Activated B cell treated with CpG ODN at 0.5 μM for 24 hours (primary cell): ENCODE data around the gene PPIL4. TPM values are rescaled to one million over a fixed set of nuclear protein-coding genes. Genes with fewer than 3 reads are reported as not detected.

Experiments used
- ATAC-seq: fragments of 200-7000 bp; cut with Tn5 transposase; one replicate; pipeline ENCODE4 v1.10.0; 2021; ENCODE audit warnings: low read depth, mild to moderate bottlenecking, moderate library complexity
- CTCF ChIA-PET: fragments of 350-600 bp; sonication (Branson Sonifier 250); formaldehyde crosslinking; loops from one replicate; lab custom pipeline; 2021; ENCODE audit warnings: antibody characterized with exemption; lab: Charles Lee
- POLR2A ChIA-PET: fragments of 350-600 bp; sonication (Branson Sonifier 250); formaldehyde crosslinking; loops from one replicate; lab custom pipeline; 2021; ENCODE audit warnings: antibody characterized with exemption; lab: Charles Lee
- DNase-seq: peaks from one replicate; pipeline ENCODE4 v3.0.0; 2022
- H3K27ac Mint-ChIP-seq: one replicate; pipeline ENCODE4 v1.8.0; 2020; ENCODE audit warnings: mixed read lengths
- H3K27me3 Mint-ChIP-seq: one replicate; pipeline ENCODE4 v1.8.0; 2021; ENCODE audit warnings: mixed read lengths
- H3K36me3 Mint-ChIP-seq: one replicate; pipeline ENCODE4 v1.8.0; 2021; ENCODE audit warnings: low read depth, mixed read lengths
- H3K4me1 Mint-ChIP-seq: one replicate; pipeline ENCODE4 v1.8.0; 2021; ENCODE audit warnings: mixed read lengths
- H3K4me3 Mint-ChIP-seq: one replicate; pipeline ENCODE4 v1.8.0; 2020; ENCODE audit warnings: mild to moderate bottlenecking, mixed read lengths
- H3K9me3 Mint-ChIP-seq: one replicate; pipeline ENCODE4 v1.8.0; 2020; ENCODE audit warnings: mixed read lengths
- intact Hi-C: fragments of 100-400 bp; cut with micrococcal nuclease; formaldehyde crosslinking; loops from one replicate; pipeline ENCODE4 v1.15.1; 2024
- total RNA-seq: library from RNA; stranded (reverse); gene quantifications from 2 replicates; pipeline ENCODE4 v1.2.3, GENCODE V29; 2022
- TF ChIP-seq, protein P1 (sequence below): fragments of 200-600 bp; IDR thresholded peaks from one replicate; pipeline ENCODE4 v1.8.0; 2022; ENCODE audit warnings: antibody characterized with exemption, mild to moderate bottlenecking

PPIL4 gene
- total RNA-seq, 1 donor from 2014 or later = 24.0 TPM

DNA sequence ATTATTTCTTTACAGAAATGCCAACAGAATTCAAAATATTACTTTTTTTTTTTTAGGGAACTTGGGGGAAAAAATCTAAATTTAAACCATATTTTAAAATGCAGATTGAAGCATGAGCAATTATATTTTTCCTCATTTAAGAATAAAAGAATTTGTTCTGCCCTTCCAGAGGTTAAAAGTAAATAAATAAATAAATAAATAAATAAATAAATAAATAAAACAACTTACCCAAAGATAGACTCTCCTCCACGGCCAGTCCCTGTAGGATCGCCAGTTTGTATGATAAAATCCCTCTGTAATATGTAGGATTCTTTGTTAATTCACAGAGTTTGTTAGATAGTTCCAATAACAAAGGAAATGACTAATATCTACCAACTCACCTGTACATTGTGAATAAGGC, 4.7 kb downstream of the PPIL4 start:
- Mint-ChIP-seq H3K4me1 (peaks cover 31% of the 10 kb centered on the region), H3K4me3 (no peak overlapping the region), H3K27me3 (no peaks in the 10 kb centered on the region), H3K36me3 (peaks cover 57% of the 10 kb centered on the region), H3K9me3 (no peaks in the 10 kb centered on the region), H3K27ac (no peak overlapping the region)
- intact Hi-C loops = loop anchor here (10.0 kb wide), 1 partner anchor 786 kb away; no protein-coding TSS in a partner anchor
- TF ChIP-seq, protein P1, sequence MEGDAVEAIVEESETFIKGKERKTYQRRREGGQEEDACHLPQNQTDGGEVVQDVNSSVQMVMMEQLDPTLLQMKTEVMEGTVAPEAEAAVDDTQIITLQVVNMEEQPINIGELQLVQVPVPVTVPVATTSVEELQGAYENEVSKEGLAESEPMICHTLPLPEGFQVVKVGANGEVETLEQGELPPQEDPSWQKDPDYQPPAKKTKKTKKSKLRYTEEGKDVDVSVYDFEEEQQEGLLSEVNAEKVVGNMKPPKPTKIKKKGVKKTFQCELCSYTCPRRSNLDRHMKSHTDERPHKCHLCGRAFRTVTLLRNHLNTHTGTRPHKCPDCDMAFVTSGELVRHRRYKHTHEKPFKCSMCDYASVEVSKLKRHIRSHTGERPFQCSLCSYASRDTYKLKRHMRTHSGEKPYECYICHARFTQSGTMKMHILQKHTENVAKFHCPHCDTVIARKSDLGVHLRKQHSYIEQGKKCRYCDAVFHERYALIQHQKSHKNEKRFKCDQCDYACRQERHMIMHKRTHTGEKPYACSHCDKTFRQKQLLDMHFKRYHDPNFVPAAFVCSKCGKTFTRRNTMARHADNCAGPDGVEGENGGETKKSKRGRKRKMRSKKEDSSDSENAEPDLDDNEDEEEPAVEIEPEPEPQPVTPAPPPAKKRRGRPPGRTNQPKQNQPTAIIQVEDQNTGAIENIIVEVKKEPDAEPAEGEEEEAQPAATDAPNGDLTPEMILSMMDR = no peak
- CTCF ChIA-PET = no interaction called here
- ATAC-seq (no peak), DNase-seq (no peak)
- POLR2A ChIA-PET = no interaction called here

DNA sequence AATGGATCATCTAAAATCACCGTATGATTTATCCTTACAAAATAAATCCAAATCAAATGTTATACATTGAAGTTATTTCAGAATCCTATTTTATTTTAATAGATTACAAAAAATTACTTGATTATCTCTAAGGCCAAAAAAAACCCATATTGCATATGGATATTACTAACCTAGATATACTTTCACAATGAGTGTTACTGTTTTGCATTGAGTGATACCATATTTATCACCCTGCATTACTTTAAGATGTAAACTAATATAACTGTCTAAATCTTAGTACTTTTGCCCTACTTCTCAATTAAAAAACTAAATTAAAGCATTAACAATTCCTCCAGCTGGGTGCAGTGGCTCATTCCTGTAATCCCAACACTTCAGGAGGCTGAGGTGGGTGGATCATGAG, 11.1 kb downstream of the PPIL4 start:
- CTCF ChIA-PET = interaction anchor here (0.7 kb wide), 1 partner anchor 9 kb away, joined by 3 read pairs; no protein-coding TSS in a partner anchor
- no peak for DNase-seq
- Mint-ChIP-seq H3K27me3 (no peaks in the 10 kb centered on the region), H3K27ac (no peak overlapping the region), H3K4me1 (peaks cover 3% of the 10 kb centered on the region), H3K4me3 (no peak overlapping the region), H3K9me3 (no peaks in the 10 kb centered on the region), H3K36me3 (peaks cover 81% of the 10 kb centered on the region)
- no peak for ATAC-seq
- intact Hi-C loops = no loop called here
- TF ChIP-seq, protein P1 = no peak
- POLR2A ChIA-PET = no interaction called here

GRCh38 chr6:149529650-149530049, 16.2 kb downstream of the PPIL4 start:
- Mint-ChIP-seq H3K27me3 (no peaks in the 10 kb centered on the region), H3K9me3 (no peaks in the 10 kb centered on the region), H3K36me3 (peaks cover 78% of the 10 kb centered on the region), H3K27ac (no peak overlapping the region), H3K4me1 (peaks cover 3% of the 10 kb centered on the region), H3K4me3 (no peak overlapping the region)
- intact Hi-C loops = no loop called here
- ATAC-seq (no peak), DNase-seq (no peak)
- ChIA-PET CTCF (no interaction called here), POLR2A (no interaction called here)
- TF ChIP-seq, protein P1 = no peak

DNA sequence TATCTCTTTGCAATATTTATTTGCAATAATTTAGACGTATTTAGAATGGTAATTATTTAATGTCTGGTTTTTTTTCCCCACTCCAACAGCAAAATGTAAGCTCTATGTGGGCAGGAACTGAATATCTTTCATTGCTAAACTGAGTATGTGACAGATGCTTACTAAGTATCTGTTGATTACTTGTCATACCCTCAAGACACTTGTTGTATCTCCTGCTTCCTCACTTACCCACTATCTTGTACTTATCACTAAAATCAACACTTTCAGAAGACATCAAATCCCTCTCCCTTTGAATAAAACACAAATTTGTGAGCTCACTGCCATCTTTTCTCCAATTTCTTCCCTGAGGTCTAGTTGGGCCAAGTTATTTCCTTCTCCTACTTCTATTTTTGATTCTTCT, 30.3 kb downstream of the PPIL4 start:
- intact Hi-C loops = loop anchor here (10.0 kb wide), 1 partner anchor 941 kb away; no protein-coding TSS in a partner anchor

DNA sequence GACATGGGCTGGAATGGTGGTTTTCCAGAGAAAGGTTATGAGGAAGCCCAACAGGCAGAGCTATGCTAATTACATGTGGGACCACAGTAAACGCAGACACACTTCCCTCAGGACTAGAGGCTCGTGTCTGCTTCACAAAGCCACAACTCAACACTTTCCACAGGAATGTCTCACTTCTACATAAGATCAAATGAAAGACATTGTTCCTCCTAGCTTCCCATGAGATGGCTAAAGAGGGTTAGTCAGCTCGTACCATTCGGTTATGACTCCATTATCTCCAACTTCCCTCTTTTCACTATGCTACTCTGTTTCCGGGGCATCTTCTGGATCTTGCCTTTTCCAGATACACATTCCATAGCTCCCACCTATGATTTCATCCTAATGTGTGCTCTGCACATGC, 31.9 kb downstream of the PPIL4 start:
- peak overlapping the region; percentile 50 for H3K27ac Mint-ChIP-seq
- H3K4me1 Mint-ChIP-seq = peaks cover 23% of the 10 kb centered on the region
- no peaks in the 10 kb centered on the region for H3K9me3 Mint-ChIP-seq
- H3K4me3 Mint-ChIP-seq = no peak overlapping the region
- CTCF ChIA-PET = interaction anchor here (1.0 to 1.4 kb wide), 3 partner anchors 11 to 26 kb away, joined by 3 to 4 read pairs (median 4); no protein-coding TSS in a partner anchor
- H3K36me3 Mint-ChIP-seq = peaks cover 57% of the 10 kb centered on the region
- intact Hi-C loops = loop anchor here (10.0 kb wide), 1 partner anchor 939 kb away; no protein-coding TSS in a partner anchor
- TF ChIP-seq, protein P1 = no peak
- H3K27me3 Mint-ChIP-seq = no peaks in the 10 kb centered on the region
- POLR2A ChIA-PET = no interaction called here
- ATAC-seq = no peak
- no peak for DNase-seq

More for the DNA sequence above, 30.3 kb downstream of the PPIL4 start:
- TF ChIP-seq, protein P1 = no peak
- H3K9me3 Mint-ChIP-seq = no peaks in the 10 kb centered on the region
- DNase-seq (no peak), ATAC-seq (no peak)
- H3K27ac Mint-ChIP-seq = peak overlapping the region; percentile 42
- ChIA-PET CTCF (interaction anchor here (1.0 to 4.5 kb wide), 11 partner anchors 12 to 487 kb away, joined by 3 to 43 read pairs (median 13); no protein-coding TSS in a partner anchor), POLR2A (interaction anchor here (0.6 to 1.5 kb wide), 6 partner anchors 8 to 48 kb away, joined by 3 to 8 read pairs (median 4); no protein-coding TSS in a partner anchor)
- peaks cover 58% of the 10 kb centered on the region for H3K36me3 Mint-ChIP-seq
- no peak overlapping the region for H3K4me3 Mint-ChIP-seq
- peaks cover 24% of the 10 kb centered on the region for H3K4me1 Mint-ChIP-seq
- no peaks in the 10 kb centered on the region for H3K27me3 Mint-ChIP-seq
